K562 (cell line): ENCODE measurements around the gene SEC22A. TPM values are rescaled to one million over a fixed set of nuclear protein-coding genes. Genes with fewer than 3 reads are reported as not detected.
A peak's percentile ranks its signal among the peaks of the same experiment; 100 is the strongest.

Experiments used
- ATAC-seq: fragments of 200-7000 bp; cut with Tn5 transposase; 3 replicates; pipeline ENCODE4 v1.9.1; 2020; ENCODE audit warnings: moderate library complexity
- Bru-seq: library from RNA; stranded (reverse); fragments of 400-500 nt; gene quantifications from one replicate; lab custom pipeline; 2021; lab: Mats Ljungman, UMichigan
- BruChase-seq, 2 experiments: library from RNA; stranded (reverse); fragments of 400-500 nt; gene quantifications; one replicate each; lab custom pipeline; 2021; lab: Mats Ljungman, UMichigan
- BruUV-seq: library from RNA; stranded (reverse); fragments of 400-500 nt; replicated peaks from 2 replicates; lab custom pipeline; 2021; lab: Mats Ljungman, UMichigan
- CTCF ChIA-PET: fragments of 300-600 bp; formaldehyde crosslinking; extraction: SDS; loops from one replicate; lab custom pipeline; 2021; ENCODE audit warnings: low intra/inter-chr PET ratio; lab: Yijun Ruan, JAX
- POLR2A ChIA-PET: fragments of 300-600, 350-650 bp; sonication (Branson Sonifier 250); formaldehyde crosslinking; extraction: SDS; loops from one replicate; lab custom pipeline; 2021; ENCODE audit warnings: antibody characterized with exemption, inconsistent platforms; lab: Yijun Ruan, JAX
- DNase-seq, 4 experiments: peaks; one replicate each; pipeline versions ENCODE4 v3.0.0 to v3.0.0-alpha.2; 2011 to 2018; ENCODE audit warnings: low spot score in 3 of 4, mixed read lengths in 3 of 4; ENCODE audit errors: extremely low read depth in 1 of 4
- FAIRE-seq: peaks from 2 replicates; lab custom pipeline; 2011; peaks lifted over from hg19 to GRCh38; lab: Jason Lieb, UNC
- H2AFZ ChIP-seq: 2 replicates; pipeline ENCODE4 v1.6.0; 2011; ENCODE audit warnings: low read depth, low read length, control low read depth, inconsistent platforms
- H3K27ac ChIP-seq: fragments of 200-600 bp; 3 replicates; pipeline ENCODE4 v1.8.0; 2011; ENCODE audit warnings: low read depth, mild to moderate bottlenecking, control low read depth, inconsistent platforms, low read length, moderate library complexity, mixed read lengths; ENCODE audit errors: extremely low read depth
- H3K27me3 ChIP-seq, 2 experiments: fragments of 300-600 bp in 1 of 2; 2 replicates in 1 of 2; 3 replicates in 1 of 2; pipeline versions ENCODE4 v1.6.0 to v1.8.0; 2011; ENCODE audit warnings: inconsistent platforms in 2 of 2, low read length in 2 of 2, mild to moderate bottlenecking in 1 of 2, mixed read lengths in 1 of 2, moderate library complexity in 1 of 2; ENCODE audit not compliant: control insufficient read depth in 2 of 2, insufficient read depth in 2 of 2
- H3K36me3 ChIP-seq: fragments of 300-600 bp; 3 replicates; pipeline ENCODE4 v1.8.0; 2011; ENCODE audit warnings: mild to moderate bottlenecking, low read length, inconsistent platforms; ENCODE audit not compliant: control insufficient read depth, insufficient read depth
- H3K4me1 ChIP-seq, 2 experiments: fragments of 200-600 bp in 1 of 2; replicated peaks in 1 of 2; 2 replicates in 1 of 2; 3 replicates in 1 of 2; pipeline versions ENCODE4 v1.5.1 to v1.8.0; 2011; ENCODE audit warnings: inconsistent platforms in 2 of 2, low read length in 2 of 2, mild to moderate bottlenecking in 1 of 2, mixed read lengths in 1 of 2, moderate library complexity in 1 of 2; ENCODE audit not compliant: control insufficient read depth in 2 of 2, insufficient read depth in 2 of 2
- H3K4me2 ChIP-seq: 2 replicates; pipeline ENCODE4 v1.6.1; 2011; ENCODE audit warnings: low read length, control low read depth, inconsistent platforms, mixed read lengths; ENCODE audit not compliant: insufficient read depth
- H3K4me3 ChIP-seq: fragments of 200-600 bp; sonication (generic), shearing (Covaris generic); 2 replicates; pipeline ENCODE4 v1.5.1; 2016; ENCODE audit warnings: control low read depth, inconsistent platforms
- H3K79me2 ChIP-seq: fragments of 200-600 bp; 3 replicates; pipeline ENCODE4 v1.8.0; 2011; ENCODE audit warnings: low read length, inconsistent platforms; ENCODE audit not compliant: control insufficient read depth, insufficient read depth
- H3K9ac ChIP-seq, 2 experiments: 2 replicates each; pipeline versions ENCODE4 v1.6.0 to v1.6.1; 2011; ENCODE audit warnings: low read depth in 2 of 2, low read length in 2 of 2, control low read depth in 1 of 2, inconsistent platforms in 1 of 2, mild to moderate bottlenecking in 1 of 2, mixed read lengths in 1 of 2; ENCODE audit not compliant: insufficient read depth in 1 of 2
- H3K9me1 ChIP-seq: one replicate; pipeline ENCODE4 v1.6.0; 2011; ENCODE audit warnings: inconsistent platforms, mild to moderate bottlenecking, low read length, moderate library complexity; ENCODE audit not compliant: control insufficient read depth, insufficient read depth
- H3K9me3 ChIP-seq: replicated peaks from 2 replicates; pipeline ENCODE4 v1.5.1; 2011; ENCODE audit warnings: low read depth, low read length, inconsistent platforms; ENCODE audit not compliant: control insufficient read depth, insufficient read depth
- H4K20me1 ChIP-seq: replicated peaks from 2 replicates; pipeline ENCODE4 v1.6.1; 2011; ENCODE audit warnings: low read length, inconsistent platforms, mixed read lengths; ENCODE audit not compliant: control insufficient read depth, insufficient read depth
- BHLHE40 ChIP-seq: IDR thresholded peaks from 2 replicates; pipeline ENCODE4 v1.6.1; 2011; ENCODE audit warnings: low read length, improper control_type of control experiment
- C11orf30 ChIP-seq: fragments of 450-650 bp; IDR thresholded peaks from 2 replicates; pipeline ENCODE4 v1.6.1; 2016; ENCODE audit warnings: low read depth, mild to moderate bottlenecking
- CREB1 ChIP-seq, 2 experiments: sonication (generic) in 1 of 2; formaldehyde crosslinking in 1 of 2; IDR thresholded peaks; 2 replicates each; pipeline versions ENCODE4 v1.6.1 to v1.8.0; 2012 to 2022; ENCODE audit warnings: inconsistent platforms in 1 of 2, mild to moderate bottlenecking in 1 of 2, missing genetic modification reagents in 1 of 2, moderate library complexity in 1 of 2
- KAT7 ChIP-seq: sonication (generic); formaldehyde crosslinking; IDR thresholded peaks from 2 replicates; pipeline ENCODE4 v1.8.0; 2022; ENCODE audit warnings: missing genetic modification reagents, mild to moderate bottlenecking, borderline replicate concordance
- MBD2 ChIP-seq: sonication (generic); IDR thresholded peaks from 2 replicates; pipeline ENCODE4 v1.6.1; 2016; ENCODE audit warnings: low read depth, borderline replicate concordance
- NONO ChIP-seq, 2 experiments: fragments of 200-400 bp in 1 of 2; fragments of 450-650 bp in 1 of 2; formaldehyde crosslinking in 1 of 2; IDR thresholded peaks; 2 replicates each; pipeline ENCODE4 v1.6.1; 2017; ENCODE audit warnings: low read depth in 2 of 2, mild to moderate bottlenecking in 2 of 2, moderate library complexity in 2 of 2, low read length in 1 of 2
- SUPT5H ChIP-seq: fragments of 450-650 bp; IDR thresholded peaks from 2 replicates; pipeline ENCODE4 v1.6.1; 2016
- ZBED1 ChIP-seq: IDR thresholded peaks from 2 replicates; pipeline ENCODE4 v1.6.1; 2014
- WGBS: fragments of 100-300 bp; shearing (Covaris generic); methylation state at CpG from one replicate; pipeline ENCODE4 v1.1.6; 2016; ENCODE audit warnings: low coverage, mixed read lengths; ENCODE audit not compliant: insufficient coverage; ENCODE audit errors: missing lambda C conversion rate; 5-methylcytosine and 5-hydroxymethylcytosine counted together
- in situ Hi-C: fragments of 300-500 bp; cut with MboI; formaldehyde crosslinking; loops from 4 replicates; pipeline ENCODE4 v1.15.0; 2018; ENCODE audit warnings: inconsistent platforms, mixed read lengths
- intact Hi-C: fragments of 100-400 bp; cut with micrococcal nuclease; formaldehyde crosslinking; loops from 2 replicates; pipeline ENCODE4 v1.14.2; 2022
- long read RNA-seq, 3 experiments: library from polyadenylated mRNA in 2 of 3; library from RNA in 1 of 3; unstranded in 2 of 3; stranded (forward) in 1 of 3; transcript quantifications; one replicate each; pipeline ENCODE4 v2.0.0, GENCODE V29; 2019 to 2022
- polyA minus RNA-seq, 3 experiments: library from RNA; depleted of rRNA, polyadenylated mRNA; stranded (reverse); fragments of >200 nt; gene quantifications; 2 replicates each; pipeline ENCODE4 v1.2.3, GENCODE V29; 2011
- polyA plus RNA-seq, 8 experiments: library from polyadenylated mRNA; depleted of rRNA in 4 of 8; stranded (reverse) in 5 of 8; unstranded in 3 of 8; fragments of >200 nt; fragmentation: Nextera tagmentation in 2 of 8; fragmentation: Illumina TruSeq in 1 of 8; extraction: Ambion mirVana in 2 of 8; extraction: Trizol in 1 of 8; gene quantifications; 2 replicates each; pipeline versions ENCODE4 v1.2.1 to v1.2.3, GENCODE V29; 2011 to 2014; ENCODE audit warnings: inconsistent platforms in 1 of 8, missing spikeins in 1 of 8
- total RNA-seq, 7 experiments: library from RNA; depleted of rRNA in 6 of 7; stranded (reverse); fragments of >200 nt in 6 of 7; fragmentation: Illumina TruSeq in 2 of 7; extraction: Trizol in 2 of 7; gene quantifications; 2 replicates each; pipeline versions ENCODE4 v1.2.1 to v1.2.3, GENCODE V29; 2011 to 2021; ENCODE audit warnings: low replicate concordance in 1 of 7
- TF ChIP-seq, protein P1 (sequence below): fragments of 250-450 bp; sonication (Bioruptor Pico); IDR thresholded peaks from 2 replicates; pipeline ENCODE4 v1.5.0; 2021
- TF ChIP-seq, protein P2 (sequence below): fragments of 200-800 bp; sonication (Bioruptor generic); IDR thresholded peaks from 2 replicates; pipeline ENCODE4 v1.6.1; 2017; ENCODE audit warnings: missing genetic modification characterization, missing compliant biosample characterization
- TF ChIP-seq, protein P3 (sequence below): fragments of 450-650 bp; IDR thresholded peaks from 2 replicates; pipeline ENCODE4 v1.6.1; 2016; ENCODE audit warnings: missing biosample characterization, missing genetic modification characterization

The SEC22A gene, protein sequence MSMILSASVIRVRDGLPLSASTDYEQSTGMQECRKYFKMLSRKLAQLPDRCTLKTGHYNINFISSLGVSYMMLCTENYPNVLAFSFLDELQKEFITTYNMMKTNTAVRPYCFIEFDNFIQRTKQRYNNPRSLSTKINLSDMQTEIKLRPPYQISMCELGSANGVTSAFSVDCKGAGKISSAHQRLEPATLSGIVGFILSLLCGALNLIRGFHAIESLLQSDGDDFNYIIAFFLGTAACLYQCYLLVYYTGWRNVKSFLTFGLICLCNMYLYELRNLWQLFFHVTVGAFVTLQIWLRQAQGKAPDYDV
- 18.1 and 37.0 TPM in 2 replicates for total RNA-seq (2011; cell fraction: chromatin; rRNA removed; ENCODE audit: low replicate concordance)
- total RNA-seq (2011; cell fraction: nucleolus; rRNA removed), result 14.5 and 21.4 TPM in 2 replicates
- total RNA-seq (2011; cell fraction: nucleoplasm; rRNA removed), result 20.3 and 24.5 TPM in 2 replicates
- 9.5 and 13.3 TPM in 2 replicates for total RNA-seq (2014; rRNA removed)
- 20.5 and 24.9 TPM in 2 replicates for total RNA-seq (2014; rRNA removed; fragmentation: Illumina TruSeq; extraction: Trizol)
- total RNA-seq (2015; rRNA removed; fragmentation: Illumina TruSeq; extraction: Trizol), result 18.5 and 19.5 TPM in 2 replicates
- total RNA-seq (2021), result 7.9 and 13.5 TPM in 2 replicates
- polyA plus RNA-seq (2011; rRNA removed), result 26.6 and 32.3 TPM in 2 replicates
- polyA plus RNA-seq (2011; cell fraction: cytosol; rRNA removed), result 15.2 and 28.5 TPM in 2 replicates
- polyA plus RNA-seq (2011; cell fraction: nucleus; rRNA removed), result 14.0 and 25.8 TPM in 2 replicates
- 11.0 and 14.3 TPM in 2 replicates for polyA plus RNA-seq (2012)
- 20.0 and 24.1 TPM in 2 replicates for polyA plus RNA-seq (2014; fragmentation: Illumina TruSeq; extraction: Trizol)
- polyA plus RNA-seq (2014; fragmentation: Nextera tagmentation; extraction: Ambion mirVana), result 10 to 100 TPM; 35.7 to 44.5 TPM
- 13.5 and 18.6 TPM in 2 replicates for polyA plus RNA-seq (2014; rRNA removed)
- polyA minus RNA-seq (2011; rRNA and poly(A)+ RNA removed), result 15.8 and 20.5 TPM in 2 replicates
- 4.4 and 9.3 TPM in 2 replicates for polyA minus RNA-seq (2011; cell fraction: cytosol; rRNA and poly(A)+ RNA removed)
- polyA minus RNA-seq (2011; cell fraction: nucleus; rRNA and poly(A)+ RNA removed), result 10.4 and 15.9 TPM in 2 replicates
- percentile 72 among the genes with signal in this experiment for Bru-seq, nascent RNA
- percentile 79 among the genes with signal in this experiment for BruChase-seq, experiment 1, labeled RNA remaining after a 2-hour chase
- percentile 78 among the genes with signal in this experiment for BruChase-seq, experiment 2, labeled RNA remaining after a 6-hour chase
- long read RNA-seq, experiment 1, full-length matches to known transcripts, result 24 of 37 reads
- long read RNA-seq, experiment 1, partial matches to known transcripts, result 10 of 37 reads
- long read RNA-seq, experiment 1, other reads (novel, unspliced or antisense), result 3 of 37 reads
- long read RNA-seq, experiment 2, full-length matches to known transcripts, result 3 of 11 reads
- long read RNA-seq, experiment 2, partial matches to known transcripts, result 4 of 11 reads
- long read RNA-seq, experiment 2, other reads (novel, unspliced or antisense), result 4 of 11 reads
- long read RNA-seq, experiment 3, transcript SEC22A-210 (7 exons, 972 nt), result major isoform, 11 of 28 reads
- long read RNA-seq, experiment 3, partial matches to known transcripts, result 14 of 28 reads
- long read RNA-seq, experiment 3, other reads (novel, unspliced or antisense), result 3 of 28 reads

DNA sequence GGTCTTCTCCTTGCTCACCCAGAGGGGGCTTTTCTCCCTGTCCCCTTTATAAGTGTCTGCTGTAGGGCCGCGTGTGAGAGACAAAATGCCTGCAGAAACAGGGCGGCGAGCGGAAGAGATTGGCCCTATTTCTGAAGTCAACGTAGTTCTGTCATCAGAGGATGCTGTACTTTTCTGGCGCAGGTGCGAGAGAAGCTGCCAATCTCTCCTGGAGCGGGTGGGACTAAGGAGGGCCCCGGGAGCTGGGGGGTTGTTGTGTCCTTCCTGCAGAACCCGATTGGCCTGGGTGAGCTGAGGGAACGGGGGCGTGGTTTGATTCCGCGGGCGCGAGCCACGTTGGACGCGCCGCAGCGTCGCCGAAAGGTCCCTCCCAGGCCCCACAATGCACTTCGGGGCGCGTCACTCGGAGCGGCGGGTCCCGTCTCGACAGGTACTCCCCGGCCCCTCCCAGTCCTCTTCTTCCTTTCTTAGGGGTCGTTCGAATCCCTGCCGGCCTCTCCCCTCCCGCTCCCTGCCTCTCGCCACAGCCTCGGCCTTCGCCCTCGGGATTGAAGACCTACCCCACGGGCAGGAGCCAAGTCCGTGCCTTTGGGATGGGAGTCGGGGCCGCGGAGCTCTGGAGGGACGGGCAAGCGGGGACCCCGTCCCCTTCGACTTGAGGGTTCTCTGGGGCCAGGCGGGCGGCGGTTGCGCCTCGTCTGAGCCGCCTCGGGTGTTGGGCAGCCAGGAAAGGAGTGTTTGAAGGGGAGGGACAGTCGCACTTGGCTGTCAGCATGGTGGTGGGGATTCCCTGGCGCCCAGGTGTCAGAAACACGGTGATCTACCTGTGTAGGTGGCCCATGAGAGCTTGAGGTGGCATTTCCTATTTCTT lies at the start of gene SEC22A:
TSS of gene SEC22A (plus strand) at position 387 of the 871 bp plus-strand sequence. CDS start 7,275 bp downstream, outside the sequence.
- DNase-seq (peak; percentile 86 to 93 (median 87)), ATAC-seq (peak; percentile 98), FAIRE-seq (peak; percentile 88)
- no TSS peak for BruUV-seq
- in situ Hi-C loops (no loop called here), intact Hi-C loops (no loop called here)
- Histone ChIP-seq H3K9me1 (no peaks in the 10 kb centered on the region), H3K79me2 (peaks cover 27% of the 10 kb centered on the region), H3K9me3 (no peaks in the 10 kb centered on the region), H3K4me2 (peak within 1 kb of the TSS; percentile 96), H3K27me3 (no peaks in the 10 kb centered on the region), H3K36me3 (no peaks in the 10 kb centered on the region), H3K9ac (peak within 1 kb of the TSS; percentile 94 to 97), H2AFZ (peak within 1 kb of the TSS; percentile 98), H3K27ac (peak within 1 kb of the TSS; percentile 85), H3K4me1 (peaks cover 0 to 10% of the 10 kb centered on the region in 2 experiments; a peak in 4 of 5 replicates), H4K20me1 (0 out of 2 replicates have a peak, but pooled peaks cover 3% of the 10 kb centered on the region), H3K4me3 (peak within 1 kb of the TSS; percentile 98)
- WGBS, result 1% methylated on average over 22 of the region's 60 CpGs
- POLR2A ChIA-PET, result interaction anchor here (0.6 to 0.9 kb wide), 2 partner anchors 9 to 13 kb away, joined by 3 to 9 read pairs; no protein-coding TSS in a partner anchor
- CTCF ChIA-PET, result no interaction called here
- TF ChIP-seq ZBED1, result no peak
- TF ChIP-seq NONO (IDR thresholded peaks at IDR 0.05; ENCODE audit: low read depth in 2 of 2, low read length in 1 of 2), result no peak
- TF ChIP-seq MBD2, result 0 out of 2 replicates have a peak, but pooled peaks have one; percentile 27
- TF ChIP-seq C11orf30, result peak; percentile 77
- TF ChIP-seq, protein P1, sequence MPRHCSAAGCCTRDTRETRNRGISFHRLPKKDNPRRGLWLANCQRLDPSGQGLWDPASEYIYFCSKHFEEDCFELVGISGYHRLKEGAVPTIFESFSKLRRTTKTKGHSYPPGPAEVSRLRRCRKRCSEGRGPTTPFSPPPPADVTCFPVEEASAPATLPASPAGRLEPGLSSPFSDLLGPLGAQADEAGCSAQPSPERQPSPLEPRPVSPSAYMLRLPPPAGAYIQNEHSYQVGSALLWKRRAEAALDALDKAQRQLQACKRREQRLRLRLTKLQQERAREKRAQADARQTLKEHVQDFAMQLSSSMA, result no peak
- peak; percentile 97 for TF ChIP-seq CREB1 (IDR thresholded peaks at IDR 0.05)
- TF ChIP-seq CREB1 (CRISPR knock-in tag; IDR thresholded peaks at IDR 0.05), result peak; percentile 93
- TF ChIP-seq, protein P2, sequence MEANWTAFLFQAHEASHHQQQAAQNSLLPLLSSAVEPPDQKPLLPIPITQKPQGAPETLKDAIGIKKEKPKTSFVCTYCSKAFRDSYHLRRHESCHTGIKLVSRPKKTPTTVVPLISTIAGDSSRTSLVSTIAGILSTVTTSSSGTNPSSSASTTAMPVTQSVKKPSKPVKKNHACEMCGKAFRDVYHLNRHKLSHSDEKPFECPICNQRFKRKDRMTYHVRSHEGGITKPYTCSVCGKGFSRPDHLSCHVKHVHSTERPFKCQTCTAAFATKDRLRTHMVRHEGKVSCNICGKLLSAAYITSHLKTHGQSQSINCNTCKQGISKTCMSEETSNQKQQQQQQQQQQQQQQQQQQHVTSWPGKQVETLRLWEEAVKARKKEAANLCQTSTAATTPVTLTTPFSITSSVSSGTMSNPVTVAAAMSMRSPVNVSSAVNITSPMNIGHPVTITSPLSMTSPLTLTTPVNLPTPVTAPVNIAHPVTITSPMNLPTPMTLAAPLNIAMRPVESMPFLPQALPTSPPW (CRISPR knock-in tag), result peak; percentile 61
- TF ChIP-seq KAT7, result 0 out of 2 replicates have a peak, but pooled peaks have one; percentile 15
- TF ChIP-seq SUPT5H, result peak; percentile 71
- TF ChIP-seq, protein P3, sequence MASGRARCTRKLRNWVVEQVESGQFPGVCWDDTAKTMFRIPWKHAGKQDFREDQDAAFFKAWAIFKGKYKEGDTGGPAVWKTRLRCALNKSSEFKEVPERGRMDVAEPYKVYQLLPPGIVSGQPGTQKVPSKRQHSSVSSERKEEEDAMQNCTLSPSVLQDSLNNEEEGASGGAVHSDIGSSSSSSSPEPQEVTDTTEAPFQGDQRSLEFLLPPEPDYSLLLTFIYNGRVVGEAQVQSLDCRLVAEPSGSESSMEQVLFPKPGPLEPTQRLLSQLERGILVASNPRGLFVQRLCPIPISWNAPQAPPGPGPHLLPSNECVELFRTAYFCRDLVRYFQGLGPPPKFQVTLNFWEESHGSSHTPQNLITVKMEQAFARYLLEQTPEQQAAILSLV (tag), result no peak
- no peak; the same call in 1 of the 2 replicates for TF ChIP-seq BHLHE40
